ENCODE data around the gene ITGB1.

DNA sequence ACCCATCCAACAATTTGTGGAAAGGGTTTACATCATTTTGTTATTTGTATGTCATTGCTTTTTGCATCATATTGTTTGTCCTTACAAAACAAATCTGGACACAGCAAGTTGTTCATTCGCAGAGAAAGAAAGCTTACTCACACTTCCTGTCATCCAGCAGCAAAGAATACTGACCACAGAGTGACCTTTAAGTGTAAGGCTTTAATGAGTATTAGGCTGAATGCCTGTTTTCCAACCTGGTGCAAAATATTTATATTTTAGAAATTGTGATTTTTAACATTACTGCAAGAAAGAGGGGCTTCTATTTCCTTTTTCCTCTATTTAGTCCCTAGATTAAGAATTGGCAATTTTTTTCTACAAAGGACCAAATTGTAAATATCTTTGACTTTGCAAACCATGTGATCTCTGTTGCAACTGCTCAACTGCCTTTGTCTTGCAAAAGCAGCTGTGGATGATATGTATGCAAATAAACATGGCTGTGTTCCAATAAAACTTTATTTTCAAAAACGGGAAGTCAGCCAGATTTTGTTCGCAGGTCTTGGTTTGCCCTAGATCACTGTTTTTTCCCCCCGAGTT, 27.8 kb upstream of the ITGB1 start:
- no peak for TF ChIP-seq CHD2 (IDR thresholded peaks at IDR 0.05; ENCODE audit: low read length)
- TF ChIP-seq POLR2AphosphoS5 (IDR thresholded peaks at IDR 0.05; ENCODE audit: low read depth, low read length) = no peak
- no peak for TF ChIP-seq RFX5 (IDR thresholded peaks at IDR 0.05; ENCODE audit: borderline replicate concordance, low read depth, low read length)
- TF ChIP-seq RAD21 (IDR thresholded peaks at IDR 0.05 in 1 of 2, conservative IDR thresholded peaks at IDR 0.05 in 1 of 2; ENCODE audit: low read depth in 2 of 2, low read length in 2 of 2) = no peak
- no peak for TF ChIP-seq EP300 (IDR thresholded peaks at IDR 0.05; ENCODE audit: borderline replicate concordance in 1 of 2, low read depth in 2 of 2, low read length in 2 of 2)
- TF ChIP-seq SIN3A (conservative IDR thresholded peaks at IDR 0.05 in 1 of 2, IDR thresholded peaks at IDR 0.05 in 1 of 2; ENCODE audit: low read depth in 1 of 2, low read length in 2 of 2) = no peak
- TF ChIP-seq PHF8 (conservative IDR thresholded peaks at IDR 0.05; ENCODE audit: low read depth, low read length) = no peak
- TF ChIP-seq POLR2A (IDR thresholded peaks at IDR 0.05; ENCODE audit: control extremely low read depth in 1 of 2, low read depth in 2 of 2, low read length in 2 of 2) = no peak

Data from H1 (cell line).